Smooth muscle cell of the umbilical artery (primary cell): ENCODE data around the gene DNAH12. TPM values are rescaled to one million over a fixed set of nuclear protein-coding genes. Genes with fewer than 3 reads are reported as not detected.

Source experiments
- total RNA-seq: library from RNA; depleted of rRNA; stranded (reverse); fragments of >200 nt; gene quantifications from 2 replicates; pipeline ENCODE4 v1.2.3, GENCODE V29; 2014

Gene DNAH12
- total RNA-seq: 0.37 and 0.59 TPM in 2 replicates

GRCh38 chr3:57544181-57545125 is at the start of gene DNAH12:
TSS of gene DNAH12 (minus strand) at chr3:57544344. CDS start at chr3:57542870, 1,474 bp downstream.

GRCh38 chr3:57555738-57556458 is 11.8 kb upstream of the DNAH12 start, which contains the start of gene PDE12:
TSS of gene PDE12 (plus strand) at chr3:57556274. CDS start at chr3:57556380, 106 bp downstream.

GRCh38 chr3:57292159-57292896 is 251.8 kb downstream of the DNAH12 start, which contains the start of gene ASB14:
TSS of gene ASB14 (minus strand) at chr3:57292685. CDS start at chr3:57292033, 652 bp downstream.

Other genes starting within 250 kb of the DNAH12 start
- gene PDE12, start 11.9 kb upstream of the DNAH12 start, total RNA-seq: 16.6 and 29.8 TPM in 2 replicates
- gene ARF4, start 53.0 kb upstream of the DNAH12 start, total RNA-seq: 347 and 367 TPM in 2 replicates
- gene DENND6A, start 148.7 kb upstream of the DNAH12 start, total RNA-seq: 11.9 and 14.9 TPM in 2 replicates
- 64.9 and 80.8 TPM in 2 replicates for gene SLMAP, start 212.0 kb upstream of the DNAH12 start, total RNA-seq